Loucy (cell line): ENCODE data around the gene FHIT.

Experiments
- H2AFZ ChIP-seq: fragments of 200-600 bp; sonication (generic); 2 replicates; pipeline ENCODE4 v1.6.0; 2016; ENCODE audit warnings: antibody characterized with exemption, mild to moderate bottlenecking, low read length, moderate library complexity
- H3F3A ChIP-seq: fragments of 200-600 bp; 2 replicates; pipeline ENCODE4 v1.6.0; 2016; ENCODE audit warnings: antibody characterized with exemption, low read depth, mild to moderate bottlenecking
- H3K27me3 ChIP-seq: fragments of 200-600 bp; sonication (generic); 2 replicates; pipeline ENCODE4 v1.6.1; 2014; ENCODE audit warnings: low read length, mild to moderate bottlenecking; ENCODE audit not compliant: insufficient read depth, poor library complexity, severe bottlenecking
- H3K36me3 ChIP-seq: fragments of 200-600 bp; sonication (generic); 2 replicates; pipeline ENCODE4 v1.6.1; 2016; ENCODE audit warnings: low read length; ENCODE audit not compliant: insufficient read depth
- H3K4me1 ChIP-seq: fragments of 200-600 bp; sonication (generic); 2 replicates; pipeline ENCODE4 v1.5.1; 2014; ENCODE audit warnings: low read length, mild to moderate bottlenecking; ENCODE audit not compliant: insufficient read depth, poor library complexity, severe bottlenecking
- H3K4me2 ChIP-seq: fragments of 200-600 bp; sonication (generic); 2 replicates; pipeline ENCODE4 v1.6.0; 2014; ENCODE audit warnings: antibody characterized with exemption, low read length, low read depth, mild to moderate bottlenecking; ENCODE audit not compliant: poor library complexity, severe bottlenecking
- H3K4me3 ChIP-seq: fragments of 200-600 bp; sonication (generic); 2 replicates; pipeline ENCODE4 v1.5.1; 2014; ENCODE audit warnings: low read length, mild to moderate bottlenecking, mixed read lengths; ENCODE audit not compliant: poor library complexity, severe bottlenecking
- H3K79me2 ChIP-seq: fragments of 200-600 bp; sonication (generic); 2 replicates; pipeline ENCODE4 v1.6.1; 2014; ENCODE audit warnings: low read length; ENCODE audit not compliant: insufficient read depth
- H3K9ac ChIP-seq: fragments of 200-600 bp; sonication (generic); 2 replicates; pipeline ENCODE4 v1.6.0; 2014; ENCODE audit warnings: mild to moderate bottlenecking, low read depth, low read length, moderate library complexity; ENCODE audit not compliant: poor library complexity, severe bottlenecking
- H3K9me2 ChIP-seq: fragments of 200-600 bp; sonication (generic); replicated peaks from 2 replicates; pipeline ENCODE4 v1.6.1; 2016; ENCODE audit warnings: low read depth, low read length, mixed read lengths
- H3K9me3 ChIP-seq: fragments of 200-600 bp; sonication (generic); 2 replicates; pipeline ENCODE4 v1.6.1; 2014; ENCODE audit warnings: mild to moderate bottlenecking, antibody characterized with exemption, low read length, low read depth; ENCODE audit not compliant: insufficient read depth
- H4K20me1 ChIP-seq: fragments of 200-600 bp; sonication (generic); 2 replicates; pipeline ENCODE4 v1.6.0; 2014; ENCODE audit warnings: antibody characterized with exemption, low read length, mild to moderate bottlenecking; ENCODE audit not compliant: insufficient read depth, poor library complexity, severe bottlenecking
- CTCF ChIP-seq: fragments of 200-600 bp; sonication (generic); conservative IDR thresholded peaks from 2 replicates; pipeline ENCODE4 v1.5.1; 2014; ENCODE audit warnings: mild to moderate bottlenecking, antibody characterized with exemption, low read length
- EZH2phosphoT487 ChIP-seq: fragments of 200-600 bp; IDR thresholded peaks from 2 replicates; pipeline ENCODE4 v1.6.1; 2018; ENCODE audit warnings: antibody characterized with exemption, mild to moderate bottlenecking, moderate library complexity, borderline replicate concordance

Gene FHIT

GRCh38 chr3:60755094-60755493 is 496.2 kb downstream of the FHIT start:
- Histone ChIP-seq H3K9me3 (no peaks in the 10 kb centered on the region), H3K4me1 (peaks cover 34% of the 10 kb centered on the region), H3K9me2 (no peaks in the 10 kb centered on the region), H3K79me2 (no peaks in the 10 kb centered on the region), H3K36me3 (no peaks in the 10 kb centered on the region), H3K4me3 (no peak overlapping the region), H2AFZ (no peak overlapping the region), H3F3A (no peaks in the 10 kb centered on the region), H3K4me2 (no peak overlapping the region), H4K20me1 (no peaks in the 10 kb centered on the region), H3K9ac (no peak overlapping the region), H3K27me3 (no peaks in the 10 kb centered on the region)
- TF ChIP-seq EZH2phosphoT487 (no peak), CTCF (peak; percentile 81)

- TF ChIP-seq EZH2phosphoT487 = no peak
- TF ChIP-seq CTCF = no peak
- no peak overlapping the region for H3K4me2 ChIP-seq
- H3K4me1 ChIP-seq = peaks cover 30% of the 10 kb centered on the region
- H3K79me2 ChIP-seq = no peaks in the 10 kb centered on the region
- H4K20me1 ChIP-seq = no peaks in the 10 kb centered on the region
- no peaks in the 10 kb centered on the region for H3K27me3 ChIP-seq
- no peaks in the 10 kb centered on the region for H3K9me2 ChIP-seq
- no peak overlapping the region for H2AFZ ChIP-seq
- no peaks in the 10 kb centered on the region for H3K9me3 ChIP-seq
- no peaks in the 10 kb centered on the region for H3F3A ChIP-seq
- H3K36me3 ChIP-seq = no peaks in the 10 kb centered on the region
- H3K4me3 ChIP-seq = no peak overlapping the region
- H3K9ac ChIP-seq = no peak overlapping the region
Measured at GRCh38 chr3:60754617-60755016, 496.6 kb downstream of the FHIT start.

GRCh38 chr3:60752809-60753208 is 498.4 kb downstream of the FHIT start:
- H3K27me3 ChIP-seq = no peaks in the 10 kb centered on the region
- no peak overlapping the region for H3K4me2 ChIP-seq
- H3K4me3 ChIP-seq = no peak overlapping the region
- no peaks in the 10 kb centered on the region for H3K9me3 ChIP-seq
- H3K4me1 ChIP-seq = peaks cover 12% of the 10 kb centered on the region
- H4K20me1 ChIP-seq = no peaks in the 10 kb centered on the region
- no peaks in the 10 kb centered on the region for H3F3A ChIP-seq
- H3K9ac ChIP-seq = no peak overlapping the region
- TF ChIP-seq CTCF (no peak), EZH2phosphoT487 (no peak)
- no peaks in the 10 kb centered on the region for H3K36me3 ChIP-seq
- H2AFZ ChIP-seq = no peak overlapping the region
- H3K9me2 ChIP-seq = no peaks in the 10 kb centered on the region
- H3K79me2 ChIP-seq = no peaks in the 10 kb centered on the region
